WTC11 (cell line): ENCODE results near the gene MCOLN3. TPM values are rescaled to one million over a fixed set of nuclear protein-coding genes. Genes with fewer than 3 reads are reported as not detected.

Experiments
- ATAC-seq: fragments of 200-7000 bp; cut with Tn5 transposase; 2 replicates; pipeline ENCODE4 v1.10.0; 2021; ENCODE audit warnings: mild to moderate bottlenecking, moderate library complexity
- CTCF ChIA-PET: fragments of 300-600 bp; sonication (Branson Sonifier 250); formaldehyde crosslinking; loops from one replicate; lab custom pipeline; 2021; ENCODE audit warnings: antibody characterized with exemption; lab: Charles Lee
- POLR2A ChIA-PET: fragments of 350-600 bp; sonication (Branson Sonifier 250); formaldehyde crosslinking; loops from one replicate; lab custom pipeline; 2021; ENCODE audit warnings: antibody characterized with exemption; lab: Charles Lee
- DNase-seq: peaks from one replicate; pipeline ENCODE4 v3.0.0; 2021; ENCODE audit warnings: low spot score
- H3K27ac Mint-ChIP-seq: 2 replicates; pipeline ENCODE4 v1.8.0; 2021; ENCODE audit warnings: mixed read lengths
- H3K27me3 Mint-ChIP-seq: 2 replicates; pipeline ENCODE4 v1.8.0; 2021; ENCODE audit warnings: low read depth, mild to moderate bottlenecking, moderate library complexity, mixed read lengths
- H3K36me3 Mint-ChIP-seq: 2 replicates; pipeline ENCODE4 v1.8.0; 2021; ENCODE audit warnings: mixed read lengths
- H3K4me1 Mint-ChIP-seq: 2 replicates; pipeline ENCODE4 v1.8.0; 2022; ENCODE audit warnings: mixed read lengths
- H3K4me3 Mint-ChIP-seq: 2 replicates; pipeline ENCODE4 v1.8.0; 2021; ENCODE audit warnings: mild to moderate bottlenecking, moderate library complexity, mixed read lengths
- H3K9me3 Mint-ChIP-seq: 2 replicates; pipeline ENCODE4 v1.8.0; 2021; ENCODE audit warnings: mixed read lengths
- ATF1 ChIP-seq: sonication (generic); formaldehyde crosslinking; IDR thresholded peaks from 2 replicates; pipeline ENCODE4 v1.8.1; 2023; ENCODE audit warnings: mild to moderate bottlenecking, moderate library complexity, missing genetic modification reagents
- CBFB ChIP-seq: sonication (generic); formaldehyde crosslinking; IDR thresholded peaks from 2 replicates; pipeline ENCODE4 v1.8.1; 2022; ENCODE audit warnings: mild to moderate bottlenecking, low read depth, missing genetic modification reagents
- ELF4 ChIP-seq: sonication (generic); formaldehyde crosslinking; IDR thresholded peaks from 2 replicates; pipeline ENCODE4 v1.8.1; 2022; ENCODE audit warnings: low read depth, mild to moderate bottlenecking, moderate library complexity, missing genetic modification reagents
- EMX1 ChIP-seq: fragments of 250-450 bp; sonication (Bioruptor Pico); IDR thresholded peaks from 2 replicates; pipeline ENCODE4 v1.8.0; 2021; ENCODE audit warnings: mild to moderate bottlenecking
- NFATC4 ChIP-seq: fragments of 250-450 bp; sonication (Bioruptor Pico); IDR thresholded peaks from 2 replicates; pipeline ENCODE4 v1.9.0; 2021; ENCODE audit warnings: mild to moderate bottlenecking
- NFE2L1 ChIP-seq: sonication (generic); formaldehyde crosslinking; IDR thresholded peaks from 2 replicates; pipeline ENCODE4 v1.8.1; 2023; ENCODE audit warnings: missing genetic modification reagents
- NR3C1 ChIP-seq: sonication (generic); formaldehyde crosslinking; conservative IDR thresholded peaks from 2 replicates; pipeline ENCODE4 v1.8.1; 2023; ENCODE audit warnings: low read depth, mild to moderate bottlenecking, missing genetic modification reagents
- RELA ChIP-seq: sonication (generic); formaldehyde crosslinking; IDR thresholded peaks from 2 replicates; pipeline ENCODE4 v1.8.1; 2022; ENCODE audit warnings: missing genetic modification reagents, mild to moderate bottlenecking, borderline replicate concordance
- SMAD3 ChIP-seq: sonication (generic); formaldehyde crosslinking; IDR thresholded peaks from 2 replicates; pipeline ENCODE4 v1.8.0; 2022; ENCODE audit warnings: missing genetic modification reagents, mild to moderate bottlenecking, borderline replicate concordance
- SOX15 ChIP-seq: fragments of 250-450 bp; sonication (Bioruptor Pico); IDR thresholded peaks from 2 replicates; pipeline ENCODE4 v1.9.0; 2021; ENCODE audit warnings: mild to moderate bottlenecking
- ZNF121 ChIP-seq: sonication (generic); formaldehyde crosslinking; IDR thresholded peaks from 2 replicates; pipeline ENCODE4 v1.8.0; 2023; ENCODE audit warnings: missing genetic modification reagents
- ZNF138 ChIP-seq: sonication (generic); formaldehyde crosslinking; conservative IDR thresholded peaks from 2 replicates; pipeline ENCODE4 v1.8.1; 2022; ENCODE audit warnings: mild to moderate bottlenecking, moderate library complexity, missing genetic modification reagents
- ZNF263 ChIP-seq: sonication (generic); formaldehyde crosslinking; IDR thresholded peaks from 2 replicates; pipeline ENCODE4 v1.8.1; 2022; ENCODE audit warnings: low read depth, mild to moderate bottlenecking, moderate library complexity, missing genetic modification reagents
- total RNA-seq: library from RNA; stranded (reverse); gene quantifications from 3 replicates; pipeline ENCODE4 v1.2.3, GENCODE V29; 2021
- TF ChIP-seq, protein P1 (sequence below): fragments of 200-600 bp; IDR thresholded peaks from 2 replicates; pipeline ENCODE4 v1.8.0; 2022; ENCODE audit warnings: antibody characterized with exemption
- TF ChIP-seq, protein P2 (sequence below): sonication (generic); formaldehyde crosslinking; IDR thresholded peaks from 2 replicates; pipeline ENCODE4 v1.8.1; 2023; ENCODE audit warnings: mild to moderate bottlenecking, missing genetic modification reagents
- TF ChIP-seq, protein P3 (sequence below): sonication (generic); formaldehyde crosslinking; IDR thresholded peaks from 2 replicates; pipeline ENCODE4 v1.8.1; 2023; ENCODE audit warnings: mild to moderate bottlenecking, missing genetic modification reagents, moderate library complexity
- TF ChIP-seq, protein P4 (sequence below): fragments of 250-450 bp; sonication (Bioruptor Pico); IDR thresholded peaks from 2 replicates; pipeline ENCODE4 v1.9.0; 2021; ENCODE audit warnings: mild to moderate bottlenecking
- TF ChIP-seq, protein P5 (sequence below): sonication (generic); formaldehyde crosslinking; IDR thresholded peaks from 2 replicates; pipeline ENCODE4 v1.8.0; 2023; ENCODE audit warnings: mild to moderate bottlenecking, missing genetic modification reagents
- TF ChIP-seq, protein P6 (sequence below): sonication (generic); formaldehyde crosslinking; IDR thresholded peaks from 2 replicates; pipeline ENCODE4 v1.8.1; 2022; ENCODE audit warnings: mild to moderate bottlenecking, missing genetic modification reagents, moderate library complexity, borderline replicate concordance
- TF ChIP-seq, protein P7 (sequence below): fragments of 250-450 bp; sonication (Bioruptor Pico); IDR thresholded peaks from 2 replicates; pipeline ENCODE4 v2.1.2; 2022; ENCODE audit warnings: mild to moderate bottlenecking, moderate library complexity

MCOLN3 gene
- total RNA-seq, 1 experiment from 2014 or later: 6.4 TPM

DNA sequence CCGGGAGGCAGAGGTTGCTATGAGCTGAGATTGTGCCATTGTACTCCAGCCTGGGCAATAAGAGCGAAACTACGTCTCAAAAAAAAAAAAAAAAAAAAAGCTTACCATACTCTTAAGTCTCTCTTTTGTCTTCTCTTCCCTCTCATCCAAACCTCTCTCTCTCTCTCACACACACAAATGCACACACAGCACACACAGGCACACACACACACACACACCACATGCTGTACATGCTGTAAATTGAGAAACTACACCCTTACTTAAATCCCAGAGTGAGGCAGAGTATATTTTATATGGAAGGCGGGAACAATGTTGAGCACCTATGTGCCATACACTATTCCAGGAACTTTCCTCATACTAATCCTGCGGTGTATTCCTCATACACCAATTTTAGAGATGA, 6.5 kb downstream of the MCOLN3 start:
- peaks cover 24% of the 10 kb centered on the region for H3K27me3 Mint-ChIP-seq
- DNase-seq (no peak), ATAC-seq (no peak)
- CTCF ChIA-PET: interaction anchor here (0.7 to 3.0 kb wide), 3 partner anchors 17 to 198 kb away, joined by 3 to 15 read pairs (median 3); no protein-coding TSS in a partner anchor
- no peaks in the 10 kb centered on the region for H3K36me3 Mint-ChIP-seq
- no peak overlapping the region for H3K27ac Mint-ChIP-seq
- H3K9me3 Mint-ChIP-seq: no peaks in the 10 kb centered on the region
- H3K4me3 Mint-ChIP-seq: no peak overlapping the region
- TF ChIP-seq, protein P1, sequence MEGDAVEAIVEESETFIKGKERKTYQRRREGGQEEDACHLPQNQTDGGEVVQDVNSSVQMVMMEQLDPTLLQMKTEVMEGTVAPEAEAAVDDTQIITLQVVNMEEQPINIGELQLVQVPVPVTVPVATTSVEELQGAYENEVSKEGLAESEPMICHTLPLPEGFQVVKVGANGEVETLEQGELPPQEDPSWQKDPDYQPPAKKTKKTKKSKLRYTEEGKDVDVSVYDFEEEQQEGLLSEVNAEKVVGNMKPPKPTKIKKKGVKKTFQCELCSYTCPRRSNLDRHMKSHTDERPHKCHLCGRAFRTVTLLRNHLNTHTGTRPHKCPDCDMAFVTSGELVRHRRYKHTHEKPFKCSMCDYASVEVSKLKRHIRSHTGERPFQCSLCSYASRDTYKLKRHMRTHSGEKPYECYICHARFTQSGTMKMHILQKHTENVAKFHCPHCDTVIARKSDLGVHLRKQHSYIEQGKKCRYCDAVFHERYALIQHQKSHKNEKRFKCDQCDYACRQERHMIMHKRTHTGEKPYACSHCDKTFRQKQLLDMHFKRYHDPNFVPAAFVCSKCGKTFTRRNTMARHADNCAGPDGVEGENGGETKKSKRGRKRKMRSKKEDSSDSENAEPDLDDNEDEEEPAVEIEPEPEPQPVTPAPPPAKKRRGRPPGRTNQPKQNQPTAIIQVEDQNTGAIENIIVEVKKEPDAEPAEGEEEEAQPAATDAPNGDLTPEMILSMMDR: no peak
- TF ChIP-seq NFE2L1: no peak
- no peak for TF ChIP-seq SMAD3 (CRISPR knock-in tag)
- TF ChIP-seq RELA (CRISPR knock-in tag): no peak
- TF ChIP-seq, protein P2, sequence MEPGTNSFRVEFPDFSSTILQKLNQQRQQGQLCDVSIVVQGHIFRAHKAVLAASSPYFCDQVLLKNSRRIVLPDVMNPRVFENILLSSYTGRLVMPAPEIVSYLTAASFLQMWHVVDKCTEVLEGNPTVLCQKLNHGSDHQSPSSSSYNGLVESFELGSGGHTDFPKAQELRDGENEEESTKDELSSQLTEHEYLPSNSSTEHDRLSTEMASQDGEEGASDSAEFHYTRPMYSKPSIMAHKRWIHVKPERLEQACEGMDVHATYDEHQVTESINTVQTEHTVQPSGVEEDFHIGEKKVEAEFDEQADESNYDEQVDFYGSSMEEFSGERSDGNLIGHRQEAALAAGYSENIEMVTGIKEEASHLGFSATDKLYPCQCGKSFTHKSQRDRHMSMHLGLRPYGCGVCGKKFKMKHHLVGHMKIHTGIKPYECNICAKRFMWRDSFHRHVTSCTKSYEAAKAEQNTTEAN (CRISPR knock-in tag): no peak
- TF ChIP-seq ZNF263: no peak
- TF ChIP-seq, protein P3, sequence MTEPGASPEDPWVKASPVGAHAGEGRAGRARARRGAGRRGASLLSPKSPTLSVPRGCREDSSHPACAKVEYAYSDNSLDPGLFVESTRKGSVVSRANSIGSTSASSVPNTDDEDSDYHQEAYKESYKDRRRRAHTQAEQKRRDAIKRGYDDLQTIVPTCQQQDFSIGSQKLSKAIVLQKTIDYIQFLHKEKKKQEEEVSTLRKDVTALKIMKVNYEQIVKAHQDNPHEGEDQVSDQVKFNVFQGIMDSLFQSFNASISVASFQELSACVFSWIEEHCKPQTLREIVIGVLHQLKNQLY (CRISPR knock-in tag): no peak
- TF ChIP-seq SOX15 (CRISPR knock-in tag): no peak
- TF ChIP-seq NR3C1 (CRISPR knock-in tag): no peak
- no peak for TF ChIP-seq NFATC4
- no peak for TF ChIP-seq ELF4 (CRISPR knock-in tag)
- TF ChIP-seq, protein P4, sequence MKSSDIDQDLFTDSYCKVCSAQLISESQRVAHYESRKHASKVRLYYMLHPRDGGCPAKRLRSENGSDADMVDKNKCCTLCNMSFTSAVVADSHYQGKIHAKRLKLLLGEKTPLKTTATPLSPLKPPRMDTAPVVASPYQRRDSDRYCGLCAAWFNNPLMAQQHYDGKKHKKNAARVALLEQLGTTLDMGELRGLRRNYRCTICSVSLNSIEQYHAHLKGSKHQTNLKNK: no peak
- TF ChIP-seq CBFB (CRISPR knock-in tag): no peak
- no peak for TF ChIP-seq ZNF138 (CRISPR knock-in tag)
- TF ChIP-seq, protein P5, sequence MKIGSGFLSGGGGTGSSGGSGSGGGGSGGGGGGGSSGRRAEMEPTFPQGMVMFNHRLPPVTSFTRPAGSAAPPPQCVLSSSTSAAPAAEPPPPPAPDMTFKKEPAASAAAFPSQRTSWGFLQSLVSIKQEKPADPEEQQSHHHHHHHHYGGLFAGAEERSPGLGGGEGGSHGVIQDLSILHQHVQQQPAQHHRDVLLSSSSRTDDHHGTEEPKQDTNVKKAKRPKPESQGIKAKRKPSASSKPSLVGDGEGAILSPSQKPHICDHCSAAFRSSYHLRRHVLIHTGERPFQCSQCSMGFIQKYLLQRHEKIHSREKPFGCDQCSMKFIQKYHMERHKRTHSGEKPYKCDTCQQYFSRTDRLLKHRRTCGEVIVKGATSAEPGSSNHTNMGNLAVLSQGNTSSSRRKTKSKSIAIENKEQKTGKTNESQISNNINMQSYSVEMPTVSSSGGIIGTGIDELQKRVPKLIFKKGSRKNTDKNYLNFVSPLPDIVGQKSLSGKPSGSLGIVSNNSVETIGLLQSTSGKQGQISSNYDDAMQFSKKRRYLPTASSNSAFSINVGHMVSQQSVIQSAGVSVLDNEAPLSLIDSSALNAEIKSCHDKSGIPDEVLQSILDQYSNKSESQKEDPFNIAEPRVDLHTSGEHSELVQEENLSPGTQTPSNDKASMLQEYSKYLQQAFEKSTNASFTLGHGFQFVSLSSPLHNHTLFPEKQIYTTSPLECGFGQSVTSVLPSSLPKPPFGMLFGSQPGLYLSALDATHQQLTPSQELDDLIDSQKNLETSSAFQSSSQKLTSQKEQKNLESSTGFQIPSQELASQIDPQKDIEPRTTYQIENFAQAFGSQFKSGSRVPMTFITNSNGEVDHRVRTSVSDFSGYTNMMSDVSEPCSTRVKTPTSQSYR: no peak
- TF ChIP-seq, protein P6, sequence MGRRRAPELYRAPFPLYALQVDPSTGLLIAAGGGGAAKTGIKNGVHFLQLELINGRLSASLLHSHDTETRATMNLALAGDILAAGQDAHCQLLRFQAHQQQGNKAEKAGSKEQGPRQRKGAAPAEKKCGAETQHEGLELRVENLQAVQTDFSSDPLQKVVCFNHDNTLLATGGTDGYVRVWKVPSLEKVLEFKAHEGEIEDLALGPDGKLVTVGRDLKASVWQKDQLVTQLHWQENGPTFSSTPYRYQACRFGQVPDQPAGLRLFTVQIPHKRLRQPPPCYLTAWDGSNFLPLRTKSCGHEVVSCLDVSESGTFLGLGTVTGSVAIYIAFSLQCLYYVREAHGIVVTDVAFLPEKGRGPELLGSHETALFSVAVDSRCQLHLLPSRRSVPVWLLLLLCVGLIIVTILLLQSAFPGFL: no peak
- no peak for TF ChIP-seq ATF1 (CRISPR knock-in tag)
- TF ChIP-seq, protein P7, sequence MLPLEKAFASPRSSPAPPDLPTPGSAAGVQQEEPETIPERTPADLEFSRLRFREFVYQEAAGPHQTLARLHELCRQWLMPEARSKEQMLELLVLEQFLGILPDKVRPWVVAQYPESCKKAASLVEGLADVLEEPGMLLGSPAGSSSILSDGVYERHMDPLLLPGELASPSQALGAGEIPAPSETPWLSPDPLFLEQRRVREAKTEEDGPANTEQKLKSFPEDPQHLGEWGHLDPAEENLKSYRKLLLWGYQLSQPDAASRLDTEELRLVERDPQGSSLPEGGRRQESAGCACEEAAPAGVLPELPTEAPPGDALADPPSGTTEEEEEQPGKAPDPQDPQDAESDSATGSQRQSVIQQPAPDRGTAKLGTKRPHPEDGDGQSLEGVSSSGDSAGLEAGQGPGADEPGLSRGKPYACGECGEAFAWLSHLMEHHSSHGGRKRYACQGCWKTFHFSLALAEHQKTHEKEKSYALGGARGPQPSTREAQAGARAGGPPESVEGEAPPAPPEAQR (CRISPR knock-in tag): no peak
- TF ChIP-seq ZNF121 (CRISPR knock-in tag): no peak
- no peak for TF ChIP-seq EMX1 (CRISPR knock-in tag)
- POLR2A ChIA-PET: no interaction called here
- H3K4me1 Mint-ChIP-seq: peaks cover 13% of the 10 kb centered on the region
